CD14-positive monocyte (primary cell): ENCODE results near the gene TEX36. TPM values are rescaled to one million over a fixed set of nuclear protein-coding genes. Genes with fewer than 3 reads are reported as not detected.

Experiments
- DNase-seq, 3 donors: peaks; one replicate each; pipeline ENCODE4 v3.0.0-alpha.2; 2011 to 2022
- H2AFZ ChIP-seq: 2 replicates; pipeline ENCODE4 v1.6.0; 2012; ENCODE audit warnings: mild to moderate bottlenecking, low read depth, low read length, inconsistent platforms; ENCODE audit not compliant: insufficient read depth, poor library complexity, severe bottlenecking
- H3K27ac ChIP-seq, 2 donors: 1 replicate in 1 of 2; 2 replicates in 1 of 2; pipeline ENCODE4 v1.5.1; 2012 to 2013; ENCODE audit warnings: low read length in 2 of 2, control low read depth in 1 of 2, inconsistent platforms in 1 of 2, low read depth in 1 of 2, mild to moderate bottlenecking in 1 of 2
- H3K27me3 ChIP-seq, 2 donors: one replicate each; pipeline versions ENCODE4 v1.6.0 to v1.6.1; 2011 to 2013; ENCODE audit warnings: low read length in 2 of 2; ENCODE audit not compliant: control insufficient read depth in 2 of 2, insufficient read depth in 2 of 2
- H3K36me3 ChIP-seq, 2 donors: replicated peaks in 1 of 2; 1 replicate in 1 of 2; 2 replicates in 1 of 2; pipeline versions ENCODE4 v1.5.1 to v1.6.1; 2012 to 2013; ENCODE audit warnings: low read length in 2 of 2, control low read depth in 1 of 2, inconsistent platforms in 1 of 2, mild to moderate bottlenecking in 1 of 2; ENCODE audit not compliant: insufficient read depth in 2 of 2, control insufficient read depth in 1 of 2
- H3K4me1 ChIP-seq, 2 donors: 1 replicate in 1 of 2; 2 replicates in 1 of 2; pipeline versions ENCODE4 v1.5.1 to v1.6.1; 2012 to 2013; ENCODE audit warnings: low read length in 2 of 2, control low read depth in 1 of 2, inconsistent platforms in 1 of 2, mild to moderate bottlenecking in 1 of 2, moderate library complexity in 1 of 2; ENCODE audit not compliant: insufficient read depth in 2 of 2, control insufficient read depth in 1 of 2
- H3K4me2 ChIP-seq: replicated peaks from 2 replicates; pipeline ENCODE3; 2012; ENCODE audit warnings: low read length, moderate library complexity, mild to moderate bottlenecking; ENCODE audit not compliant: poor library complexity, severe bottlenecking; ENCODE audit errors: extremely low read depth
- H3K4me3 ChIP-seq, 3 experiments: fragments of 200-600 bp in 1 of 3; sonication (generic) in 1 of 3; replicated peaks in 1 of 3; 1 replicate in 2 of 3; 2 replicates in 1 of 3; pipeline ENCODE4 v1.5.1; 2011 to 2013; ENCODE audit warnings: low read length in 3 of 3, mild to moderate bottlenecking in 3 of 3, control low read depth in 2 of 3, low read depth in 2 of 3, inconsistent platforms in 1 of 3, moderate library complexity in 1 of 3
- H3K79me2 ChIP-seq: 2 replicates; pipeline ENCODE4 v1.6.0; 2012; ENCODE audit warnings: mild to moderate bottlenecking, control low read depth, inconsistent platforms, low read length, moderate library complexity; ENCODE audit not compliant: insufficient read depth
- H3K9ac ChIP-seq: 2 replicates; pipeline ENCODE4 v1.6.0; 2017; ENCODE audit warnings: low read length, mild to moderate bottlenecking; ENCODE audit not compliant: insufficient read depth, poor library complexity, severe bottlenecking
- H3K9me3 ChIP-seq, 2 donors: replicated peaks in 1 of 2; 1 replicate in 1 of 2; 2 replicates in 1 of 2; pipeline versions ENCODE4 v1.5.1 to v1.6.1; 2012 to 2013; ENCODE audit warnings: low read length in 2 of 2, control low read depth in 1 of 2; ENCODE audit not compliant: control insufficient read depth in 1 of 2, insufficient read depth in 1 of 2
- H4K20me1 ChIP-seq: 2 replicates; pipeline ENCODE4 v1.6.0; 2012; ENCODE audit warnings: mild to moderate bottlenecking, low read length, control low read depth, moderate library complexity; ENCODE audit not compliant: insufficient read depth
- H3K27ac Mint-ChIP-seq, 7 donors: one replicate each; pipeline ENCODE4 v1.8.0; 2020; ENCODE audit warnings: mild to moderate bottlenecking in 7 of 7, mixed read lengths in 7 of 7, moderate library complexity in 6 of 7, inconsistent platforms in 2 of 7
- H3K27me3 Mint-ChIP-seq, 3 donors: one replicate each; pipeline ENCODE4 v1.8.0; 2021 to 2022; ENCODE audit warnings: low read depth in 3 of 3, mild to moderate bottlenecking in 3 of 3, mixed read lengths in 3 of 3, moderate library complexity in 3 of 3, inconsistent platforms in 1 of 3
- H3K36me3 Mint-ChIP-seq, 2 donors: one replicate each; pipeline ENCODE4 v1.8.0; 2020; ENCODE audit warnings: mixed read lengths in 2 of 2, inconsistent platforms in 1 of 2, mild to moderate bottlenecking in 1 of 2
- H3K4me1 Mint-ChIP-seq: one replicate; pipeline ENCODE4 v1.8.0; 2020; ENCODE audit warnings: mild to moderate bottlenecking, mixed read lengths
- H3K4me3 Mint-ChIP-seq, 2 donors: one replicate each; pipeline ENCODE4 v1.8.0; 2020; ENCODE audit warnings: mild to moderate bottlenecking in 2 of 2, mixed read lengths in 2 of 2, moderate library complexity in 1 of 2
- H3K9me3 Mint-ChIP-seq, 7 donors: one replicate each; pipeline ENCODE4 v1.8.0; 2020 to 2022; ENCODE audit warnings: mixed read lengths in 7 of 7, mild to moderate bottlenecking in 6 of 7, moderate library complexity in 6 of 7, inconsistent platforms in 2 of 7
- CTCF ChIP-seq: fragments of 200-600 bp; IDR thresholded peaks from one replicate; pipeline ENCODE4 v1.8.0; 2022; ENCODE audit warnings: antibody characterized with exemption, mild to moderate bottlenecking
- WGBS: methylation state at CpG from one replicate; pipeline ENCODE4 v1.1.5; 2013; ENCODE audit warnings: missing lambda C conversion rate; ENCODE audit not compliant: insufficient coverage; 5-methylcytosine and 5-hydroxymethylcytosine counted together
- intact Hi-C, 2 donors: fragments of 100-400 bp; cut with micrococcal nuclease; formaldehyde crosslinking; loops; one replicate each; pipeline versions ENCODE4 v1.15.0 to v1.15.1; 2023
- polyA plus RNA-seq, 3 donors: library from polyadenylated mRNA; depleted of rRNA in 1 of 3; unstranded in 2 of 3; stranded (reverse) in 1 of 3; fragments of 300-500 nt in 2 of 3; fragments of >200 nt in 1 of 3; fragmentation: Illumina TruSeq in 2 of 3; gene quantifications; 1 replicate in 2 of 3; 2 replicates in 1 of 3; pipeline ENCODE4 v1.2.3, GENCODE V29; 2012 to 2021

The TEX36 gene
- polyA plus RNA-seq, 3 donors: not detected

GRCh38 chr10:125683821-125684220 is 858 bp upstream of the TEX36 start:
- H3K36me3 ChIP-seq: no peaks in the 10 kb centered on the region
- Mint-ChIP-seq H3K27me3 (peaks cover 2 to 6% (median 4%) of the 10 kb centered on the region in 3 donors), H3K4me3 (no peak overlapping the region), H3K9me3 (peaks cover 0 to 6% (median 4%) of the 10 kb centered on the region in 7 donors), H3K27ac (no peak overlapping the region), H3K36me3 (no peaks in the 10 kb centered on the region), H3K4me1 (peaks cover 5% of the 10 kb centered on the region)
- no peak overlapping the region for H3K9ac ChIP-seq
- 95% methylated on average over 4 of the region's 7 CpGs for WGBS
- no peak for DNase-seq
- no peaks in the 10 kb centered on the region for H3K79me2 ChIP-seq
- H3K4me1 ChIP-seq: peaks cover 0 to 2% of the 10 kb centered on the region in 2 donors
- H3K27ac ChIP-seq: no peak overlapping the region
- peaks cover 4 to 13% of the 10 kb centered on the region in 2 donors for H3K9me3 ChIP-seq
- H3K27me3 ChIP-seq: no peaks in the 10 kb centered on the region
- H4K20me1 ChIP-seq: no peaks in the 10 kb centered on the region
- H2AFZ ChIP-seq: no peak overlapping the region
- no peak overlapping the region for H3K4me2 ChIP-seq
- intact Hi-C loops: no loop called here
- no peak overlapping the region for H3K4me3 ChIP-seq
- no peak for TF ChIP-seq CTCF

- no peak overlapping the region for H3K9ac ChIP-seq
- no peaks in the 10 kb centered on the region for H3K27me3 ChIP-seq
- H3K4me3 ChIP-seq: no peak overlapping the region
- H3K27me3 Mint-ChIP-seq: peaks cover 0 to 4% (median 4%) of the 10 kb centered on the region in 3 donors
- no peaks in the 10 kb centered on the region for H3K79me2 ChIP-seq
- H2AFZ ChIP-seq: no peak overlapping the region
- H3K27ac ChIP-seq: no peak overlapping the region
- H3K4me2 ChIP-seq: no peak overlapping the region
- no peak for TF ChIP-seq CTCF
- no peaks in the 10 kb centered on the region for H4K20me1 ChIP-seq
- no peak for DNase-seq
- H3K36me3 ChIP-seq: no peaks in the 10 kb centered on the region
- peaks cover 13 to 36% (median 22%) of the 10 kb centered on the region in 7 donors for H3K9me3 Mint-ChIP-seq
- WGBS: 80% methylated on average over 2 of the region's 11 CpGs
- peaks cover under 1% of the 10 kb centered on the region for H3K4me1 Mint-ChIP-seq
- intact Hi-C loops: loop anchor here in 1 of 2 donors (10.0 kb wide), 1 partner anchor 1775 kb away; no protein-coding TSS in a partner anchor
- H3K9me3 ChIP-seq: peaks cover 13 to 28% of the 10 kb centered on the region in 2 donors
- H3K36me3 Mint-ChIP-seq: no peaks in the 10 kb centered on the region
- no peak overlapping the region for H3K4me3 Mint-ChIP-seq
- no peaks in the 10 kb centered on the region for H3K4me1 ChIP-seq
- no peak overlapping the region for H3K27ac Mint-ChIP-seq
Measured at GRCh38 chr10:125679436-125679835, 3.5 kb downstream of the TEX36 start.
